CD14-positive monocyte (primary cell): Measurements from ENCODE around the gene CXCR1. TPM values are rescaled to one million over a fixed set of nuclear protein-coding genes. Genes with fewer than 3 reads are reported as not detected.

Experiments used
- DNase-seq, 3 donors: peaks; one replicate each; pipeline ENCODE4 v3.0.0-alpha.2; 2011 to 2022
- H2AFZ ChIP-seq: 2 replicates; pipeline ENCODE4 v1.6.0; 2012; ENCODE audit warnings: mild to moderate bottlenecking, low read depth, low read length, inconsistent platforms; ENCODE audit not compliant: insufficient read depth, poor library complexity, severe bottlenecking
- H3K27ac ChIP-seq, 2 donors: 1 replicate in 1 of 2; 2 replicates in 1 of 2; pipeline ENCODE4 v1.5.1; 2012 to 2013; ENCODE audit warnings: low read length in 2 of 2, control low read depth in 1 of 2, inconsistent platforms in 1 of 2, low read depth in 1 of 2, mild to moderate bottlenecking in 1 of 2
- H3K27me3 ChIP-seq, 2 donors: one replicate each; pipeline versions ENCODE4 v1.6.0 to v1.6.1; 2011 to 2013; ENCODE audit warnings: low read length in 2 of 2; ENCODE audit not compliant: control insufficient read depth in 2 of 2, insufficient read depth in 2 of 2
- H3K36me3 ChIP-seq, 2 donors: replicated peaks in 1 of 2; 1 replicate in 1 of 2; 2 replicates in 1 of 2; pipeline versions ENCODE4 v1.5.1 to v1.6.1; 2012 to 2013; ENCODE audit warnings: low read length in 2 of 2, control low read depth in 1 of 2, inconsistent platforms in 1 of 2, mild to moderate bottlenecking in 1 of 2; ENCODE audit not compliant: insufficient read depth in 2 of 2, control insufficient read depth in 1 of 2
- H3K4me1 ChIP-seq, 2 donors: 1 replicate in 1 of 2; 2 replicates in 1 of 2; pipeline versions ENCODE4 v1.5.1 to v1.6.1; 2012 to 2013; ENCODE audit warnings: low read length in 2 of 2, control low read depth in 1 of 2, inconsistent platforms in 1 of 2, mild to moderate bottlenecking in 1 of 2, moderate library complexity in 1 of 2; ENCODE audit not compliant: insufficient read depth in 2 of 2, control insufficient read depth in 1 of 2
- H3K4me2 ChIP-seq: replicated peaks from 2 replicates; pipeline ENCODE3; 2012; ENCODE audit warnings: low read length, moderate library complexity, mild to moderate bottlenecking; ENCODE audit not compliant: poor library complexity, severe bottlenecking; ENCODE audit errors: extremely low read depth
- H3K4me3 ChIP-seq, 3 experiments: fragments of 200-600 bp in 1 of 3; sonication (generic) in 1 of 3; replicated peaks in 1 of 3; 1 replicate in 2 of 3; 2 replicates in 1 of 3; pipeline ENCODE4 v1.5.1; 2011 to 2013; ENCODE audit warnings: low read length in 3 of 3, mild to moderate bottlenecking in 3 of 3, control low read depth in 2 of 3, low read depth in 2 of 3, inconsistent platforms in 1 of 3, moderate library complexity in 1 of 3
- H3K79me2 ChIP-seq: 2 replicates; pipeline ENCODE4 v1.6.0; 2012; ENCODE audit warnings: mild to moderate bottlenecking, control low read depth, inconsistent platforms, low read length, moderate library complexity; ENCODE audit not compliant: insufficient read depth
- H3K9ac ChIP-seq: 2 replicates; pipeline ENCODE4 v1.6.0; 2017; ENCODE audit warnings: low read length, mild to moderate bottlenecking; ENCODE audit not compliant: insufficient read depth, poor library complexity, severe bottlenecking
- H3K9me3 ChIP-seq, 2 donors: replicated peaks in 1 of 2; 1 replicate in 1 of 2; 2 replicates in 1 of 2; pipeline versions ENCODE4 v1.5.1 to v1.6.1; 2012 to 2013; ENCODE audit warnings: low read length in 2 of 2, control low read depth in 1 of 2; ENCODE audit not compliant: control insufficient read depth in 1 of 2, insufficient read depth in 1 of 2
- H4K20me1 ChIP-seq: 2 replicates; pipeline ENCODE4 v1.6.0; 2012; ENCODE audit warnings: mild to moderate bottlenecking, low read length, control low read depth, moderate library complexity; ENCODE audit not compliant: insufficient read depth
- H3K27ac Mint-ChIP-seq, 7 donors: one replicate each; pipeline ENCODE4 v1.8.0; 2020; ENCODE audit warnings: mild to moderate bottlenecking in 7 of 7, mixed read lengths in 7 of 7, moderate library complexity in 6 of 7, inconsistent platforms in 2 of 7
- H3K27me3 Mint-ChIP-seq, 3 donors: one replicate each; pipeline ENCODE4 v1.8.0; 2021 to 2022; ENCODE audit warnings: low read depth in 3 of 3, mild to moderate bottlenecking in 3 of 3, mixed read lengths in 3 of 3, moderate library complexity in 3 of 3, inconsistent platforms in 1 of 3
- H3K36me3 Mint-ChIP-seq, 2 donors: one replicate each; pipeline ENCODE4 v1.8.0; 2020; ENCODE audit warnings: mixed read lengths in 2 of 2, inconsistent platforms in 1 of 2, mild to moderate bottlenecking in 1 of 2
- H3K4me1 Mint-ChIP-seq: one replicate; pipeline ENCODE4 v1.8.0; 2020; ENCODE audit warnings: mild to moderate bottlenecking, mixed read lengths
- H3K4me3 Mint-ChIP-seq, 2 donors: one replicate each; pipeline ENCODE4 v1.8.0; 2020; ENCODE audit warnings: mild to moderate bottlenecking in 2 of 2, mixed read lengths in 2 of 2, moderate library complexity in 1 of 2
- H3K9me3 Mint-ChIP-seq, 7 donors: one replicate each; pipeline ENCODE4 v1.8.0; 2020 to 2022; ENCODE audit warnings: mixed read lengths in 7 of 7, mild to moderate bottlenecking in 6 of 7, moderate library complexity in 6 of 7, inconsistent platforms in 2 of 7
- WGBS: methylation state at CpG from one replicate; pipeline ENCODE4 v1.1.5; 2013; ENCODE audit warnings: missing lambda C conversion rate; ENCODE audit not compliant: insufficient coverage; 5-methylcytosine and 5-hydroxymethylcytosine counted together
- intact Hi-C, 2 donors: fragments of 100-400 bp; cut with micrococcal nuclease; formaldehyde crosslinking; loops; one replicate each; pipeline versions ENCODE4 v1.15.0 to v1.15.1; 2023
- polyA plus RNA-seq, 3 donors: library from polyadenylated mRNA; depleted of rRNA in 1 of 3; unstranded in 2 of 3; stranded (reverse) in 1 of 3; fragments of 300-500 nt in 2 of 3; fragments of >200 nt in 1 of 3; fragmentation: Illumina TruSeq in 2 of 3; gene quantifications; 1 replicate in 2 of 3; 2 replicates in 1 of 3; pipeline ENCODE4 v1.2.3, GENCODE V29; 2012 to 2021
- TF ChIP-seq, protein P1 (sequence below): fragments of 200-600 bp; IDR thresholded peaks from one replicate; pipeline ENCODE4 v1.8.0; 2022; ENCODE audit warnings: antibody characterized with exemption, mild to moderate bottlenecking

CXCR1 gene
- polyA plus RNA-seq, 3 donors = 0.44 to 2.4 (median 0.59) TPM

DNA sequence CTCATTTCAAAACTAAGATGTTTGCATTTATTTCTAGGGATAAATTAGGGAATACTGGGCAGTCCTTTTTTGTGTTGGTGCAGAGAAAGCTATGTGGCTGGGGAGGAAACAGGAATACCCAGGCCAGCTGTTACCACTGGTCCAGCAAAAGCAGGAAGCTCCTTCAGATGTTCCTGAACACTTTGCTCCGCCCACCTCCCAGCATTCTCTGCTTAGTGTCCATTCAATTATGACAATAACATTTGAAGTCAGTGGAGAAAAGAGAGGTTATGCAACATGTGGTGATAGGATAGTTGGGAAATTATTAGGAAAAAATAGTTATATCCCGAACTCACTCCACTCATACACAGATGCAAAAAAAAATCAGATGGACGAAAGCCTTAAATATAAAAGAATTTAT lies 28.1 kb upstream of the CXCR1 start:
- H3K4me3 Mint-ChIP-seq = no peak overlapping the region
- Histone ChIP-seq H3K4me3 (no peak overlapping the region), H3K4me1 (peaks cover 23% of the 10 kb centered on the region in 2 donors), H3K27me3 (no peaks in the 10 kb centered on the region), H2AFZ (no peak overlapping the region), H3K9ac (no peak overlapping the region), H4K20me1 (no peaks in the 10 kb centered on the region), H3K36me3 (no peaks in the 10 kb centered on the region), H3K4me2 (no peak overlapping the region), H3K79me2 (no peaks in the 10 kb centered on the region), H3K9me3 (no peaks in the 10 kb centered on the region), H3K27ac (no peak overlapping the region)
- no peaks in the 10 kb centered on the region for H3K36me3 Mint-ChIP-seq
- no CpG with 5 or more reads among the region's 3 CpGs for WGBS
- no peak for DNase-seq
- intact Hi-C loops = no loop called here
- peaks cover 0 to 3% (median 0%) of the 10 kb centered on the region in 7 donors for H3K9me3 Mint-ChIP-seq
- H3K27me3 Mint-ChIP-seq = peaks cover 0 to 6% (median 0%) of the 10 kb centered on the region in 3 donors
- no peak overlapping the region for H3K27ac Mint-ChIP-seq
- TF ChIP-seq, protein P1, sequence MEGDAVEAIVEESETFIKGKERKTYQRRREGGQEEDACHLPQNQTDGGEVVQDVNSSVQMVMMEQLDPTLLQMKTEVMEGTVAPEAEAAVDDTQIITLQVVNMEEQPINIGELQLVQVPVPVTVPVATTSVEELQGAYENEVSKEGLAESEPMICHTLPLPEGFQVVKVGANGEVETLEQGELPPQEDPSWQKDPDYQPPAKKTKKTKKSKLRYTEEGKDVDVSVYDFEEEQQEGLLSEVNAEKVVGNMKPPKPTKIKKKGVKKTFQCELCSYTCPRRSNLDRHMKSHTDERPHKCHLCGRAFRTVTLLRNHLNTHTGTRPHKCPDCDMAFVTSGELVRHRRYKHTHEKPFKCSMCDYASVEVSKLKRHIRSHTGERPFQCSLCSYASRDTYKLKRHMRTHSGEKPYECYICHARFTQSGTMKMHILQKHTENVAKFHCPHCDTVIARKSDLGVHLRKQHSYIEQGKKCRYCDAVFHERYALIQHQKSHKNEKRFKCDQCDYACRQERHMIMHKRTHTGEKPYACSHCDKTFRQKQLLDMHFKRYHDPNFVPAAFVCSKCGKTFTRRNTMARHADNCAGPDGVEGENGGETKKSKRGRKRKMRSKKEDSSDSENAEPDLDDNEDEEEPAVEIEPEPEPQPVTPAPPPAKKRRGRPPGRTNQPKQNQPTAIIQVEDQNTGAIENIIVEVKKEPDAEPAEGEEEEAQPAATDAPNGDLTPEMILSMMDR = no peak
- peaks cover 27% of the 10 kb centered on the region for H3K4me1 Mint-ChIP-seq

DNA sequence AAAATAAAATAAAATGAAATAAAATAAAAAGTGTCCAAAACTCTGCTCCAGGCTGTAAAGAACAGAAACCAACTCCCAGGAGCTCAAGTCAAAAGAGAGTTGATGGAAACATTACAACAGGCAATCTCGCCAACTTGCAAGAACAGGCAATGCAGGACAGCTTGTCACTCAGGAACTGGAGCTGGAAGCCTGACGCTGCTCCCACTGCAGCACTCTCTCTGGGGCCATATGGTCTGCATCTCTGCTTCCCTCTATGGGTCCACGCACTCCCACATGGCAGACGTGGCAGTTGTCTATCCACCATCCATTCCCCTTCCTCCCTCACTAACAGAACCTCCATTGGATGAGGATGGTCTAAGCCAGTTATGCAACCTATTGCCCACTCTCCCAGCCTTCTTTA lies 26.9 kb upstream of the CXCR1 start:
- Histone ChIP-seq H3K4me1 (peaks cover 23% of the 10 kb centered on the region in 2 donors), H3K27me3 (no peaks in the 10 kb centered on the region), H3K36me3 (no peaks in the 10 kb centered on the region), H3K4me2 (no peak overlapping the region), H2AFZ (no peak overlapping the region), H3K79me2 (no peaks in the 10 kb centered on the region), H3K9me3 (no peaks in the 10 kb centered on the region), H3K27ac (no peak overlapping the region), H4K20me1 (no peaks in the 10 kb centered on the region), H3K9ac (no peak overlapping the region), H3K4me3 (no peak overlapping the region)
- 81% methylated on average over 2 of the region's 4 CpGs for WGBS
- DNase-seq = no peak
- peaks cover 27% of the 10 kb centered on the region for H3K4me1 Mint-ChIP-seq
- TF ChIP-seq, protein P1 = no peak
- H3K27me3 Mint-ChIP-seq = peaks cover 0 to 6% (median under 1%) of the 10 kb centered on the region in 3 donors
- H3K27ac Mint-ChIP-seq = no peak overlapping the region
- intact Hi-C loops = no loop called here
- no peaks in the 10 kb centered on the region for H3K36me3 Mint-ChIP-seq
- H3K9me3 Mint-ChIP-seq = peaks cover 0 to 3% (median 0%) of the 10 kb centered on the region in 7 donors
- no peak overlapping the region for H3K4me3 Mint-ChIP-seq
